GM23248 (cell line): ENCODE results near the gene PLEKHH3. TPM values are rescaled to one million over a fixed set of nuclear protein-coding genes. Genes with fewer than 3 reads are reported as not detected.

ENCODE experiments used
- DNase-seq: peaks from one replicate; pipeline ENCODE4 v3.0.0-alpha.2; 2015
- H2AFZ ChIP-seq: fragments of 200-600 bp; sonication (generic); 2 replicates; pipeline ENCODE4 v1.6.1; 2016; ENCODE audit warnings: antibody characterized with exemption
- H3F3A ChIP-seq: fragments of 200-600 bp; sonication (generic); 2 replicates; pipeline ENCODE4 v1.6.1; 2016; ENCODE audit warnings: mild to moderate bottlenecking, antibody characterized with exemption, mixed run types; ENCODE audit not compliant: insufficient read depth
- H3K27ac ChIP-seq: fragments of 200-600 bp; sonication (generic); 2 replicates; pipeline ENCODE4 v1.5.1; 2016; ENCODE audit warnings: mild to moderate bottlenecking
- H3K27me3 ChIP-seq: fragments of 200-600 bp; sonication (generic); replicated peaks from 2 replicates; pipeline ENCODE4 v1.6.1; 2016; ENCODE audit warnings: mild to moderate bottlenecking; ENCODE audit not compliant: insufficient read depth
- H3K36me3 ChIP-seq: fragments of 200-600 bp; sonication (generic); 2 replicates; pipeline ENCODE4 v1.6.1; 2016; ENCODE audit warnings: low read depth, mild to moderate bottlenecking
- H3K4me1 ChIP-seq: fragments of 200-600 bp; sonication (generic); 2 replicates; pipeline ENCODE4 v1.6.1; 2016; ENCODE audit warnings: mild to moderate bottlenecking; ENCODE audit not compliant: insufficient read depth
- H3K4me2 ChIP-seq: fragments of 200-600 bp; sonication (generic); one replicate; pipeline ENCODE4 v1.6.1; 2016; ENCODE audit warnings: mild to moderate bottlenecking; ENCODE audit not compliant: unreplicated experiment
- H3K4me3 ChIP-seq: fragments of 200-600 bp; sonication (generic); 2 replicates; pipeline ENCODE4 v1.5.1; 2016; ENCODE audit warnings: mild to moderate bottlenecking
- H3K79me2 ChIP-seq: fragments of 200-600 bp; sonication (generic); 2 replicates; pipeline ENCODE4 v1.6.1; 2016; ENCODE audit warnings: mild to moderate bottlenecking; ENCODE audit not compliant: insufficient read depth
- H3K9ac ChIP-seq: fragments of 200-600 bp; sonication (generic); 2 replicates; pipeline ENCODE4 v1.6.1; 2016; ENCODE audit warnings: mild to moderate bottlenecking
- H3K9me2 ChIP-seq: fragments of 200-600 bp; sonication (generic); 2 replicates; pipeline ENCODE4 v1.6.1; 2016; ENCODE audit warnings: mixed run types, mild to moderate bottlenecking, moderate library complexity; ENCODE audit not compliant: insufficient read depth
- H3K9me3 ChIP-seq: fragments of 200-600 bp; sonication (generic); one replicate; pipeline ENCODE4 v1.6.1; 2017; ENCODE audit warnings: low read depth
- H4K20me1 ChIP-seq: fragments of 200-600 bp; sonication (generic); 2 replicates; pipeline ENCODE4 v1.6.0; 2016; ENCODE audit not compliant: insufficient read depth
- EZH2 ChIP-seq: fragments of 200-600 bp; sonication (generic); IDR thresholded peaks from 2 replicates; pipeline ENCODE4 v1.6.1; 2018; ENCODE audit warnings: antibody characterized with exemption, mild to moderate bottlenecking; ENCODE audit not compliant: insufficient read depth, poor library complexity, severe bottlenecking
- EZH2phosphoT487 ChIP-seq: fragments of 200-600 bp; sonication (generic); IDR thresholded peaks from 2 replicates; pipeline ENCODE4 v1.6.1; 2018; ENCODE audit warnings: antibody characterized with exemption, moderate library complexity, mild to moderate bottlenecking, low read depth; ENCODE audit not compliant: insufficient read depth
- WGBS, 2 experiments: methylation state at CpG; one replicate each; pipeline ENCODE4 v1.1.6; 2015 to 2017; ENCODE audit warnings: low lambda C conversion rate in 2 of 2, low coverage in 1 of 2; ENCODE audit errors: missing lambda C conversion rate in 2 of 2; 5-methylcytosine and 5-hydroxymethylcytosine counted together
- in situ Hi-C: fragments of 300-500 bp; cut with MboI; formaldehyde crosslinking; loops from 2 replicates; pipeline ENCODE4 v1.15.0; 2020
- polyA plus RNA-seq: library from polyadenylated mRNA; unstranded; fragments of >200 nt; fragmentation: Nextera tagmentation; extraction: Ambion mirVana; gene quantifications from 2 replicates; pipeline ENCODE4 v1.2.1, GENCODE V29; 2016
- total RNA-seq: library from RNA; depleted of rRNA; stranded (reverse); fragments of >200 nt; shearing (Covaris generic); gene quantifications from 2 replicates; pipeline ENCODE4 v1.2.3, GENCODE V29; 2014

The PLEKHH3 gene
- total and polyA plus RNA-seq, 2 experiments from 2014 or later: 6.4 to 19.0 TPM

- H3K27me3 ChIP-seq: no peaks in the 10 kb centered on the region
- peak overlapping the region; percentile 72 for H3K4me3 ChIP-seq
- H2AFZ ChIP-seq: peak overlapping the region; percentile 68
- no peaks in the 10 kb centered on the region for H4K20me1 ChIP-seq
- TF ChIP-seq EZH2 (no peak), EZH2phosphoT487 (no peak)
- in situ Hi-C loops: no loop called here
- peaks cover 21% of the 10 kb centered on the region for H3F3A ChIP-seq
- peaks cover 42% of the 10 kb centered on the region for H3K4me1 ChIP-seq
- H3K27ac ChIP-seq: peak overlapping the region; percentile 85
- H3K36me3 ChIP-seq: no peaks in the 10 kb centered on the region
- 1 to 2% methylated on average over 43 to 51 of the region's 53 CpGs for WGBS, 2 experiments
- H3K9me2 ChIP-seq: no peaks in the 10 kb centered on the region
- peak; percentile 93 for DNase-seq
- peak overlapping the region; percentile 90 for H3K4me2 ChIP-seq
- peaks cover 36% of the 10 kb centered on the region for H3K79me2 ChIP-seq
- peak overlapping the region; percentile 77 for H3K9ac ChIP-seq
- H3K9me3 ChIP-seq: no peaks in the 10 kb centered on the region
These were observed 1.4 kb upstream of the PLEKHH3 start for GRCh38 chr17:42677921-42678781.

GRCh38 chr17:42677012-42677857, 441 bp upstream of the PLEKHH3 start:
- Histone ChIP-seq H3K4me1 (peaks cover 42% of the 10 kb centered on the region), H3F3A (peaks cover 19% of the 10 kb centered on the region), H3K79me2 (peaks cover 36% of the 10 kb centered on the region), H3K9ac (peak overlapping the region; percentile 79), H2AFZ (peak overlapping the region; percentile 68), H3K36me3 (no peaks in the 10 kb centered on the region), H3K27me3 (no peaks in the 10 kb centered on the region), H3K4me3 (peak overlapping the region; percentile 87), H3K4me2 (peak overlapping the region; percentile 90), H3K27ac (peak overlapping the region; percentile 85), H3K9me3 (no peaks in the 10 kb centered on the region), H3K9me2 (no peaks in the 10 kb centered on the region), H4K20me1 (no peaks in the 10 kb centered on the region)
- DNase-seq: peak; percentile 100
- in situ Hi-C loops: no loop called here
- TF ChIP-seq EZH2 (no peak), EZH2phosphoT487 (no peak)
- 2% methylated on average over 22 to 33 of the region's 33 CpGs for whole genome bisulfite sequencing, 2 experiments

- no peak for TF ChIP-seq EZH2phosphoT487
- no peak for TF ChIP-seq EZH2
- Histone ChIP-seq H3K79me2 (peaks cover 30% of the 10 kb centered on the region), H3K9me3 (no peaks in the 10 kb centered on the region), H2AFZ (peak overlapping the region; percentile 11; the same call in 1 of the 2 replicates), H3K27ac (peak overlapping the region; percentile 33; the same call in 1 of the 2 replicates), H3K4me3 (peak overlapping the region; percentile 87), H3K36me3 (no peaks in the 10 kb centered on the region), H3K4me1 (peaks cover 34% of the 10 kb centered on the region), H3K4me2 (peak overlapping the region; percentile 85), H3K9me2 (no peaks in the 10 kb centered on the region), H3K9ac (peak overlapping the region; percentile 79), H4K20me1 (no peaks in the 10 kb centered on the region), H3F3A (peaks cover 10% of the 10 kb centered on the region; the same call in 1 of the 2 replicates), H3K27me3 (no peaks in the 10 kb centered on the region)
- DNase-seq: peak; percentile 76
- 0 to 1% methylated on average over 32 of the region's 43 CpGs for WGBS, 2 experiments
- in situ Hi-C loops: no loop called here
These were observed 800 bp downstream of the PLEKHH3 start for GRCh38 chr17:42675965-42676423.

GRCh38 chr17:42675348-42675964, 1.3 kb downstream of the PLEKHH3 start:
- Histone ChIP-seq H3K4me3 (peak overlapping the region; percentile 87), H3K79me2 (peaks cover 30% of the 10 kb centered on the region), H3K9ac (peak overlapping the region; percentile 79), H3K9me2 (no peaks in the 10 kb centered on the region), H3K4me1 (peaks cover 34% of the 10 kb centered on the region), H3K27ac (no peak overlapping the region), H2AFZ (no peak overlapping the region), H3K36me3 (no peaks in the 10 kb centered on the region), H3K27me3 (no peaks in the 10 kb centered on the region), H4K20me1 (no peaks in the 10 kb centered on the region), H3K9me3 (no peaks in the 10 kb centered on the region), H3F3A (peaks cover 10% of the 10 kb centered on the region; the same call in 1 of the 2 replicates), H3K4me2 (peak overlapping the region; percentile 85)
- DNase-seq: no peak
- TF ChIP-seq EZH2: no peak
- no peak for TF ChIP-seq EZH2phosphoT487
- 1 to 3% methylated on average over 20 to 27 of the region's 27 CpGs for WGBS, 2 experiments
- in situ Hi-C loops: no loop called here
